ENCODE data around the gene ACACB. TPM values are rescaled to one million over a fixed set of nuclear protein-coding genes. Genes with fewer than 3 reads are reported as not detected.

Gene ACACB
- total RNA-seq, 1 donor from 2014 or later = 15.4 TPM

GRCh38 chr12:109085590-109085989, 30.8 kb upstream of the ACACB start:
- peaks cover under 1% of the 10 kb centered on the region for H3K4me1 Mint-ChIP-seq
- no peak overlapping the region for H3K27ac Mint-ChIP-seq
- TF ChIP-seq, protein P1, sequence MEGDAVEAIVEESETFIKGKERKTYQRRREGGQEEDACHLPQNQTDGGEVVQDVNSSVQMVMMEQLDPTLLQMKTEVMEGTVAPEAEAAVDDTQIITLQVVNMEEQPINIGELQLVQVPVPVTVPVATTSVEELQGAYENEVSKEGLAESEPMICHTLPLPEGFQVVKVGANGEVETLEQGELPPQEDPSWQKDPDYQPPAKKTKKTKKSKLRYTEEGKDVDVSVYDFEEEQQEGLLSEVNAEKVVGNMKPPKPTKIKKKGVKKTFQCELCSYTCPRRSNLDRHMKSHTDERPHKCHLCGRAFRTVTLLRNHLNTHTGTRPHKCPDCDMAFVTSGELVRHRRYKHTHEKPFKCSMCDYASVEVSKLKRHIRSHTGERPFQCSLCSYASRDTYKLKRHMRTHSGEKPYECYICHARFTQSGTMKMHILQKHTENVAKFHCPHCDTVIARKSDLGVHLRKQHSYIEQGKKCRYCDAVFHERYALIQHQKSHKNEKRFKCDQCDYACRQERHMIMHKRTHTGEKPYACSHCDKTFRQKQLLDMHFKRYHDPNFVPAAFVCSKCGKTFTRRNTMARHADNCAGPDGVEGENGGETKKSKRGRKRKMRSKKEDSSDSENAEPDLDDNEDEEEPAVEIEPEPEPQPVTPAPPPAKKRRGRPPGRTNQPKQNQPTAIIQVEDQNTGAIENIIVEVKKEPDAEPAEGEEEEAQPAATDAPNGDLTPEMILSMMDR (IDR thresholded peaks at IDR 0.05; ENCODE audit: unreplicated experiment) = no peak
- no peak for DNase-seq (ENCODE audit: low spot score in 2 of 2, unreplicated experiment in 2 of 2)
- H3K36me3 Mint-ChIP-seq = peaks cover 20% of the 10 kb centered on the region
- H3K4me3 Mint-ChIP-seq = no peak overlapping the region
- no peaks in the 10 kb centered on the region for H3K27me3 Mint-ChIP-seq (ENCODE audit: low read depth)
- H3K9me3 Mint-ChIP-seq = no peaks in the 10 kb centered on the region

DNA sequence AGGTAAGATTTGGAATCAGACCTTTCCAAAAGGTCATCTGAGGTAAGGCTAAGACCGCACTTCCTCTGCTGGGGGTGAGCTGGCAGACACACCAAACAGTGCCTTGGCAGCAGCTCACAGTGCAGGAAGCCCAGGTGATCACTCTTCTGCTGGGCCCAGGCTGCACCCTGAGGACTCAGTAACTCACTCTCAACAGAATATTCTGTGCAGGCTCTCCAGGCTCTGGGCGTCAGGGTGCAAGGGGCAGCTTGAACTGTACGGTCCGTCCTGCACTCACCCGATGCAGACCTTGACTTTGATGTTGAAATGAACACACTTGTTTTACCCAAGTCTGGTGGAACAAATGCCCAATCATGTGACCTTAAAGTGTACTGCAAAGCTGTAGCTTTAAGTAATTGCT, 29.1 kb upstream of the ACACB start:
- H3K9me3 Mint-ChIP-seq = no peaks in the 10 kb centered on the region
- DNase-seq (ENCODE audit: low spot score in 2 of 2, unreplicated experiment in 2 of 2) = no peak
- no peak overlapping the region for H3K27ac Mint-ChIP-seq
- TF ChIP-seq, protein P1 (IDR thresholded peaks at IDR 0.05; ENCODE audit: unreplicated experiment) = no peak
- no peaks in the 10 kb centered on the region for H3K27me3 Mint-ChIP-seq (ENCODE audit: low read depth)
- H3K36me3 Mint-ChIP-seq = peaks cover 16% of the 10 kb centered on the region
- H3K4me1 Mint-ChIP-seq = peaks cover 13% of the 10 kb centered on the region
- no peak overlapping the region for H3K4me3 Mint-ChIP-seq

DNA sequence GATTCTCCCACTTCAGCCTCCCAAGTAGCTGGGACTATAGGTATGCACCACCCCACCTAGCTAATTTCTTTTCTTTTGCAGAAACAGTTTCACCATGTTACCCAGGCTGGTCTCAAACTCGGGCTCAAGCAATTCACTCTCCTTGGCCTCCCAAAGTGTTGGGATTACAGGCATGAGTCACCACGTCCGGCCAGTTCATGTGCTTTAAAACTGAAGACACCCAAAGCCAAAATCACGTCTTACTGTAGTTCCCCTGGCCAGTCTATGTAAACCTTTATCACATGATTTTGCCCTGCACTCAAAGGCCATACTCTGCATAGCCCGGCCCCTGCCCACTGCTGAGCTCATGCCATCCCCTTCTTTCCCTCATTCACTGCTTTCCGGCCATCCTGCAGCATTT, 27.6 kb upstream of the ACACB start:
- Mint-ChIP-seq H3K27me3 (ENCODE audit: low read depth) (no peaks in the 10 kb centered on the region), H3K4me3 (no peak overlapping the region), H3K36me3 (peaks cover 8% of the 10 kb centered on the region), H3K27ac (no peak overlapping the region), H3K9me3 (no peaks in the 10 kb centered on the region), H3K4me1 (peaks cover 26% of the 10 kb centered on the region)
- no peak for DNase-seq (ENCODE audit: low spot score in 2 of 2, unreplicated experiment in 2 of 2)
- TF ChIP-seq, protein P1 (IDR thresholded peaks at IDR 0.05; ENCODE audit: unreplicated experiment) = no peak

DNA sequence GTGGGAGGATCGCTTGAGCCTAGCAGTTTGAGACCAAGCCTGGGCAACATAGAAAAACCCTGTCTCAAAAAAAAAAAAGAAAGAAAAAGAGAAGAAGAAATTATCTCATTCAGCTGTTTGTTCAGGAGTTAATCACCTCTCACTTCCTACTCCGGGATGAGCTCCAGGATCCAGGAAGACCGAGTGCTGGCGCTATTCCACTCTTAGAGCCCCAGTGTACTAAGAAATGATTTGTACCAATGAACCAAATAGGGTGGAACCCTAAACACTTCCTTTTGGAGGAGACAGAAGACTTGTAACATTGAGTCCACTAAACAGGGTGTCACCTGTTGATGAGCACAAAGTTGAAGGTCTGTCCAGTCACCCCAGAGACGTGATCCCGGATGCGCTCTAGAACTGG, 26.7 kb upstream of the ACACB start:
- no peak for DNase-seq (ENCODE audit: low spot score in 2 of 2, unreplicated experiment in 2 of 2)

DNA sequence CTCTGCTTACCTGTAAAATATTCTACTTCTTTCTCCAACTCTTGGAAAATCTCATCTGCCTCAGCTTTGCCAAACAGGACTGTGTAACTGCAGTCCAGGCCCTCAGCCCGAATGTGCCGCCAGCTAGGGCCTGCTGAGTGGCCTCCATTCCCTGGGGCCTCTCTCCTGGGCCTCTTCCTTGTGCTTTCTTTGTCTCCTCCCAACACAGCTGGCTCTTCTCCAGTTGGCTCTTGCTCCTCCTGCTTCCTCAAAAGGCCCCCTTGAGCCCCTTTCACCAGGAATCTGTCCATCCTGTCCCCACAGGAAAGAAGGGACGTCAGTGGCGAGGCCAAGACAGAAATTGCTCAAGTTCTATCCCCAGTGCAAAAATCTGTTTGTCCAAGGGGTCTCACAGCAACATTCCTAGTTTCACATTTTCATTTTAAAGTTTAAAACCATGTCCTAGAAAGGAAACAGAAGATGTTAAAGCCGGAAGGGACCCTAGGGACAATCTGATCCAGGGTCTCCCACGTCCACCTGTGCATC, 23.8 kb upstream of the ACACB start:
- H3K4me1 Mint-ChIP-seq = peaks cover 26% of the 10 kb centered on the region
- TF ChIP-seq, protein P1 (IDR thresholded peaks at IDR 0.05; ENCODE audit: unreplicated experiment) = no peak
- H3K27ac Mint-ChIP-seq = peak overlapping the region; percentile 87
- peak overlapping the region; percentile 78 for H3K4me3 Mint-ChIP-seq
- no peaks in the 10 kb centered on the region for H3K27me3 Mint-ChIP-seq (ENCODE audit: low read depth)
- DNase-seq (ENCODE audit: low spot score in 2 of 2, unreplicated experiment in 2 of 2) = no peak
- no peaks in the 10 kb centered on the region for H3K9me3 Mint-ChIP-seq
- peaks cover 5% of the 10 kb centered on the region for H3K36me3 Mint-ChIP-seq

More for the DNA sequence above, 26.7 kb upstream of the ACACB start:
- Mint-ChIP-seq H3K9me3 (no peaks in the 10 kb centered on the region), H3K27me3 (ENCODE audit: low read depth) (no peaks in the 10 kb centered on the region), H3K4me3 (no peak overlapping the region), H3K27ac (no peak overlapping the region), H3K36me3 (peaks cover 8% of the 10 kb centered on the region), H3K4me1 (peaks cover 26% of the 10 kb centered on the region)
- TF ChIP-seq, protein P1 (IDR thresholded peaks at IDR 0.05; ENCODE audit: unreplicated experiment) = no peak

Measured in mesothelial cell of epicardium (in vitro differentiated cells).